Neural progenitor cell (in vitro differentiated cells): ENCODE data around the gene FASN.

ENCODE experiments used
- EZH2 ChIP-seq: fragments of 200-600 bp; sonication (generic); IDR thresholded peaks from 2 replicates; pipeline ENCODE4 v1.6.1; 2017; ENCODE audit warnings: antibody characterized with exemption, mild to moderate bottlenecking, moderate library complexity
- TF ChIP-seq, protein P1 (sequence below): fragments of 200-600 bp; sonication (generic); IDR thresholded peaks from 2 replicates; pipeline ENCODE4 v1.5.1; 2017; ENCODE audit warnings: antibody characterized with exemption, mild to moderate bottlenecking

DNA sequence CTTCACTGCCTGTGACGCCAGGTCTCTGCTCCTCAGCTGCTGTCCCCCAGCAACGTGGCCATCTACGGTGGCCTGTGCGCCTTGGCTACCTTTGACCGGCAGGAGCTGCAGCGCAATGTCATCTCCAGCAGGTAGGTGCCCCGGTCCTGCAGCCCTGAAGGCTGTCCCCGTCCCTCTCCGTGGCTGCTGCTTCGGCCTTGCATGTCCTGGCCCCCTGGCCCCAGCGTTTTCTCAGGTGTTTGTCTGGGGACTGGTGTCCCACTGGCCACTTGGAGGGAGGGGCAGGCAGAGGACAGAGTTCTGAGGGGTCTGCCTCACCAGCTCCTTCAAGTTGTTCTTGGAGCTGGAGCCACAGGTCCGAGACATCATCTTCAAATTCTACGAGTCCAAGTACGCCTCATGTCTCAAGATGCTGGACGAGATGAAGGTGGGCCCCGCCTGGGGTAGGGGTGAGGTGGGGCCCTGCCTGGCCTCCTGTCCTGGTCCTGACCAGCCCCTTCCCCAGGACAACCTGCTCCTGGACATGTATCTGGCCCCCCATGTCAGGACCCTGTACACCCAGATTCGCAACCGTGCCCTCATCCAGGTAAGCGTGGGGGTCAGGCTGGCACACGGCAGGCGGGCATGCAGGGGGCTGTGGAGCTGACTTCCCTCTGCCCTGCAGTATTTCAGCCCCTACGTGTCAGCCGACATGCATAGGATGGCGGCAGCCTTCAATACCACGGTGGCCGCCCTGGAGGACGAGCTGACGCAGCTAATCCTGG, 41.9 kb downstream of the FASN start:
- TF ChIP-seq, protein P1, sequence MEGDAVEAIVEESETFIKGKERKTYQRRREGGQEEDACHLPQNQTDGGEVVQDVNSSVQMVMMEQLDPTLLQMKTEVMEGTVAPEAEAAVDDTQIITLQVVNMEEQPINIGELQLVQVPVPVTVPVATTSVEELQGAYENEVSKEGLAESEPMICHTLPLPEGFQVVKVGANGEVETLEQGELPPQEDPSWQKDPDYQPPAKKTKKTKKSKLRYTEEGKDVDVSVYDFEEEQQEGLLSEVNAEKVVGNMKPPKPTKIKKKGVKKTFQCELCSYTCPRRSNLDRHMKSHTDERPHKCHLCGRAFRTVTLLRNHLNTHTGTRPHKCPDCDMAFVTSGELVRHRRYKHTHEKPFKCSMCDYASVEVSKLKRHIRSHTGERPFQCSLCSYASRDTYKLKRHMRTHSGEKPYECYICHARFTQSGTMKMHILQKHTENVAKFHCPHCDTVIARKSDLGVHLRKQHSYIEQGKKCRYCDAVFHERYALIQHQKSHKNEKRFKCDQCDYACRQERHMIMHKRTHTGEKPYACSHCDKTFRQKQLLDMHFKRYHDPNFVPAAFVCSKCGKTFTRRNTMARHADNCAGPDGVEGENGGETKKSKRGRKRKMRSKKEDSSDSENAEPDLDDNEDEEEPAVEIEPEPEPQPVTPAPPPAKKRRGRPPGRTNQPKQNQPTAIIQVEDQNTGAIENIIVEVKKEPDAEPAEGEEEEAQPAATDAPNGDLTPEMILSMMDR, result no peak
- TF ChIP-seq EZH2, result no peak
